Measurements from ENCODE around the gene TTC9B. TPM values are rescaled to one million over a fixed set of nuclear protein-coding genes. Genes with fewer than 3 reads are reported as not detected.

TTC9B gene
- total RNA-seq, 1 donor from 2014 or later: not detected

- no peaks in the 10 kb centered on the region for H3K79me2 ChIP-seq (ENCODE audit: low read depth)
- Mint-ChIP-seq H3K36me3 (peaks cover 14% of the 10 kb centered on the region), H3K9me3 (no peaks in the 10 kb centered on the region), H3K27me3 (ENCODE audit: insufficient read depth, low read depth) (peaks cover 11% of the 10 kb centered on the region), H3K4me1 (no peaks in the 10 kb centered on the region), H3K4me3 (no peak overlapping the region), H3K27ac (no peak overlapping the region)
- no peak overlapping the region for H3K27ac ChIP-seq
- H3K4me1 ChIP-seq: no peaks in the 10 kb centered on the region
- no peaks in the 10 kb centered on the region for H3K36me3 ChIP-seq
- H4K20me1 ChIP-seq (ENCODE audit: low read depth): no peaks in the 10 kb centered on the region
- DNase-seq (ENCODE audit: low spot score): no peak
- H3K9ac ChIP-seq: no peak overlapping the region
- H3K4me2 ChIP-seq: no peak overlapping the region
- H2AFZ ChIP-seq (replicated peaks): no peak overlapping the region
- H3K9me3 ChIP-seq (ENCODE audit: low read depth): no peaks in the 10 kb centered on the region
- H3F3A ChIP-seq (ENCODE audit: low read depth): no peaks in the 10 kb centered on the region
- TF ChIP-seq EZH2phosphoT487 (IDR thresholded peaks at IDR 0.05): no peak
- no peak for TF ChIP-seq CTCF (IDR thresholded peaks at IDR 0.05)
- no peak for TF ChIP-seq EZH2 (IDR thresholded peaks at IDR 0.05)
- H3K4me3 ChIP-seq: no peak overlapping the region
- no peaks in the 10 kb centered on the region for H3K27me3 ChIP-seq
Measured at GRCh38 chr19:40204381-40204780, 13.8 kb downstream of the TTC9B start.

- Histone ChIP-seq H3K79me2 (ENCODE audit: low read depth) (no peaks in the 10 kb centered on the region), H3K4me1 (no peaks in the 10 kb centered on the region), H3K9ac (no peak overlapping the region), H4K20me1 (ENCODE audit: low read depth) (no peaks in the 10 kb centered on the region), H3K36me3 (no peaks in the 10 kb centered on the region), H3K27me3 (no peaks in the 10 kb centered on the region), H3K4me3 (no peak overlapping the region), H2AFZ (replicated peaks) (no peak overlapping the region), H3K4me2 (no peak overlapping the region), H3K27ac (no peak overlapping the region), H3F3A (ENCODE audit: low read depth) (no peaks in the 10 kb centered on the region), H3K9me3 (ENCODE audit: low read depth) (no peaks in the 10 kb centered on the region)
- Mint-ChIP-seq H3K27ac (no peak overlapping the region), H3K4me3 (no peak overlapping the region), H3K9me3 (no peaks in the 10 kb centered on the region), H3K4me1 (peaks cover 4% of the 10 kb centered on the region), H3K36me3 (peaks cover 15% of the 10 kb centered on the region), H3K27me3 (ENCODE audit: insufficient read depth, low read depth) (peaks cover 8% of the 10 kb centered on the region)
- DNase-seq (ENCODE audit: low spot score): no peak
- TF ChIP-seq EZH2 (IDR thresholded peaks at IDR 0.05) (no peak), CTCF (IDR thresholded peaks at IDR 0.05) (no peak), EZH2phosphoT487 (IDR thresholded peaks at IDR 0.05) (no peak)
Measured at GRCh38 chr19:40200341-40201099, 17.7 kb downstream of the TTC9B start.

- H3K4me1 Mint-ChIP-seq: peaks cover 15% of the 10 kb centered on the region
- Histone ChIP-seq H3K79me2 (ENCODE audit: low read depth) (no peaks in the 10 kb centered on the region), H3K4me2 (no peak overlapping the region), H3K27me3 (no peaks in the 10 kb centered on the region), H3K4me3 (no peak overlapping the region), H3K27ac (no peak overlapping the region), H4K20me1 (ENCODE audit: low read depth) (peaks cover 6% of the 10 kb centered on the region), H3K9ac (no peak overlapping the region), H3K36me3 (no peaks in the 10 kb centered on the region), H3K9me3 (ENCODE audit: low read depth) (no peaks in the 10 kb centered on the region), H2AFZ (replicated peaks) (no peak overlapping the region), H3F3A (ENCODE audit: low read depth) (peaks cover under 1% of the 10 kb centered on the region), H3K4me1 (no peaks in the 10 kb centered on the region)
- H3K27ac Mint-ChIP-seq: no peak overlapping the region
- H3K4me3 Mint-ChIP-seq: no peak overlapping the region
- TF ChIP-seq EZH2phosphoT487 (IDR thresholded peaks at IDR 0.05): no peak
- TF ChIP-seq CTCF (IDR thresholded peaks at IDR 0.05): no peak
- TF ChIP-seq EZH2 (IDR thresholded peaks at IDR 0.05): no peak
- no peak for DNase-seq (ENCODE audit: low spot score)
- H3K36me3 Mint-ChIP-seq: peaks cover 10% of the 10 kb centered on the region
- H3K9me3 Mint-ChIP-seq: no peaks in the 10 kb centered on the region
- peaks cover 6% of the 10 kb centered on the region for H3K27me3 Mint-ChIP-seq (ENCODE audit: insufficient read depth, low read depth)
Measured at GRCh38 chr19:40198272-40198990, 19.8 kb downstream of the TTC9B start.

All from neural progenitor cell (in vitro differentiated cells).